Astrocyte of the cerebellum (primary cell): Measurements from ENCODE around the gene STPG3.
A peak's percentile ranks its signal among the peaks of the same experiment; 100 is the strongest.

ENCODE experiments used
- DNase-seq: peaks from one replicate; pipeline ENCODE4 v3.0.0-alpha.2; 2011; ENCODE audit warnings: low read depth
- H3K4me3 ChIP-seq: 2 replicates; pipeline ENCODE4 v1.5.1; 2011; ENCODE audit warnings: mild to moderate bottlenecking, low read depth, low read length, moderate library complexity
- CTCF ChIP-seq: IDR thresholded peaks from 2 replicates; pipeline ENCODE4 v1.5.1; 2012; ENCODE audit warnings: low read length, low read depth, moderate library complexity, mild to moderate bottlenecking; ENCODE audit errors: missing control alignments
- in situ Hi-C: cut with HindIII; loops from 2 replicates; pipeline ENCODE4 v1.10.0; 2017; ENCODE audit warnings: low sequenced_read_pairs

STPG3 gene

GRCh38 chr9:137221506-137222111 is 29.5 kb upstream of the STPG3 start:
- in situ Hi-C loops = no loop called here
- no peak for TF ChIP-seq CTCF

GRCh38 chr9:137222190-137223077 is 28.7 kb upstream of the STPG3 start, which contains the start of gene RNF208:
RNF208 (minus strand) TSS chr9:137222240; CDS start chr9:137221212, 1,028 bp downstream.
- no peak for TF ChIP-seq CTCF
- in situ Hi-C loops = no loop called here
- no peak for DNase-seq
- H3K4me3 ChIP-seq = peak within 1 kb of the TSS; percentile 86

More at GRCh38 chr9:137221506-137222111, 29.5 kb upstream of the STPG3 start:
- DNase-seq = no peak
- peak overlapping the region; percentile 23 for H3K4me3 ChIP-seq

GRCh38 chr9:137223078-137223970 is 27.8 kb upstream of the STPG3 start:
- no peak for TF ChIP-seq CTCF
- H3K4me3 ChIP-seq = peak overlapping the region; percentile 86
- in situ Hi-C loops = no loop called here
- peak; percentile 95 for DNase-seq

GRCh38 chr9:137224830-137225694 is 26.0 kb upstream of the STPG3 start, which contains the start of gene CYSRT1:
CYSRT1 (plus strand) TSS chr9:137225174; CDS start chr9:137225622, 448 bp downstream.
- TF ChIP-seq CTCF = no peak
- peak within 1 kb of the TSS; percentile 86 for H3K4me3 ChIP-seq
- in situ Hi-C loops = no loop called here
- no peak for DNase-seq

- no peak for DNase-seq
- in situ Hi-C loops = no loop called here
- no peak for TF ChIP-seq CTCF
- H3K4me3 ChIP-seq = no peak overlapping the region
Observed at GRCh38 chr9:137225699-137226331, 25.3 kb upstream of the STPG3 start.
